Astrocyte (in vitro differentiated cells and primary cell): ENCODE data around the gene SHISA7.
A peak's percentile ranks its signal among the peaks of the same experiment; 100 is the strongest.

Source experiments
- EZH2 ChIP-seq: IDR thresholded peaks from 2 replicates; pipeline ENCODE4 v1.6.1; 2012; ENCODE audit warnings: mild to moderate bottlenecking, low read length, inconsistent platforms; ENCODE audit not compliant: insufficient read depth
- TF ChIP-seq, protein P1 (sequence below): IDR thresholded peaks from 2 replicates; pipeline ENCODE4 v1.5.1; 2011; ENCODE audit warnings: low read depth, mild to moderate bottlenecking, inconsistent platforms, low read length, moderate library complexity; ENCODE audit not compliant: insufficient read depth

DNA sequence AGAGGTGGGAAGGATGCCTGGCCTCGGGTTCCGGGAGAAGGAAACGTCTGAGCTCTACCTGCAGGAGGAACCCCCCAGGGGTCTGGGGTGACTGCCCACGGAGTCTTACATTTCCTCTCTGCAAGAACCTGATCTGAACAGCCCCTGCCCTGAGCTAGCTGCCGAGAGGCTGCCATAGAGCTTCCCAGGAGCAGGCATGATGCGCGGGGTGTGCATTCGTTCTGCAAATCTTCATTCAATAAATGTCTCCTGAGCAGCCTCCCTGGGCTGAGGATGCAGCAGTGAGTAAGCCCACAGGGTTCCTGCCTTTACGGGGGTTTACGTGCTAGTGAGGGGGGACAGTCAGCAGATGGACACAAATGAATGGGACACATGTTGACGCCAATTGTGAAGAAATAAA is 1.5 kb upstream of the SHISA7 start:
- TF ChIP-seq, protein P1, sequence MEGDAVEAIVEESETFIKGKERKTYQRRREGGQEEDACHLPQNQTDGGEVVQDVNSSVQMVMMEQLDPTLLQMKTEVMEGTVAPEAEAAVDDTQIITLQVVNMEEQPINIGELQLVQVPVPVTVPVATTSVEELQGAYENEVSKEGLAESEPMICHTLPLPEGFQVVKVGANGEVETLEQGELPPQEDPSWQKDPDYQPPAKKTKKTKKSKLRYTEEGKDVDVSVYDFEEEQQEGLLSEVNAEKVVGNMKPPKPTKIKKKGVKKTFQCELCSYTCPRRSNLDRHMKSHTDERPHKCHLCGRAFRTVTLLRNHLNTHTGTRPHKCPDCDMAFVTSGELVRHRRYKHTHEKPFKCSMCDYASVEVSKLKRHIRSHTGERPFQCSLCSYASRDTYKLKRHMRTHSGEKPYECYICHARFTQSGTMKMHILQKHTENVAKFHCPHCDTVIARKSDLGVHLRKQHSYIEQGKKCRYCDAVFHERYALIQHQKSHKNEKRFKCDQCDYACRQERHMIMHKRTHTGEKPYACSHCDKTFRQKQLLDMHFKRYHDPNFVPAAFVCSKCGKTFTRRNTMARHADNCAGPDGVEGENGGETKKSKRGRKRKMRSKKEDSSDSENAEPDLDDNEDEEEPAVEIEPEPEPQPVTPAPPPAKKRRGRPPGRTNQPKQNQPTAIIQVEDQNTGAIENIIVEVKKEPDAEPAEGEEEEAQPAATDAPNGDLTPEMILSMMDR: no peak
- TF ChIP-seq EZH2: peak; percentile 4
